Nephron (organoid): ENCODE measurements around the gene PFDN6.

Source experiments
- H3K27ac Mint-ChIP-seq, 3 experiments: 2 replicates each; pipeline ENCODE4 v1.8.0; 2020; ENCODE audit warnings: mixed read lengths in 3 of 3, mild to moderate bottlenecking in 2 of 3, moderate library complexity in 1 of 3
- H3K27me3 Mint-ChIP-seq: 2 replicates; pipeline ENCODE4 v1.8.0; 2021; ENCODE audit warnings: low read depth, mild to moderate bottlenecking, moderate library complexity, mixed read lengths
- H3K36me3 Mint-ChIP-seq: 2 replicates; pipeline ENCODE4 v1.8.0; 2020; ENCODE audit warnings: low read depth, mixed read lengths
- H3K4me1 Mint-ChIP-seq: 2 replicates; pipeline ENCODE4 v1.8.0; 2020; ENCODE audit warnings: mixed read lengths
- H3K4me3 Mint-ChIP-seq, 3 experiments: 2 replicates each; pipeline ENCODE4 v1.8.0; 2020; ENCODE audit warnings: mild to moderate bottlenecking in 3 of 3, mixed read lengths in 3 of 3, moderate library complexity in 2 of 3
- H3K9me3 Mint-ChIP-seq: 2 replicates; pipeline ENCODE4 v1.8.0; 2020; ENCODE audit warnings: mixed read lengths
- CTCF ChIP-seq, 3 experiments: fragments of 200-600 bp; sonication (generic); IDR thresholded peaks; one replicate each; pipeline ENCODE4 v1.5.0; 2021; ENCODE audit warnings: antibody characterized with exemption in 3 of 3; ENCODE audit not compliant: unreplicated experiment in 3 of 3

PFDN6 gene

GRCh38 chr6:33317419-33317668, 27.9 kb downstream of the PFDN6 start:
- TF ChIP-seq CTCF (IDR thresholded peaks at IDR 0.05; ENCODE audit: unreplicated experiment in 3 of 3) = no peak
- Mint-ChIP-seq H3K36me3 (peaks cover 26% of the 10 kb centered on the region), H3K27me3 (peaks cover 8% of the 10 kb centered on the region), H3K27ac (peak overlapping the region; percentile 91 to 98 (median 98)), H3K4me3 (peak overlapping the region; percentile 87 to 97 (median 97)), H3K9me3 (no peaks in the 10 kb centered on the region), H3K4me1 (peaks cover 74% of the 10 kb centered on the region)

GRCh38 chr6:33317669-33318425, 28.4 kb downstream of the PFDN6 start, which contains the start of gene ZBTB22:
TSS of gene ZBTB22 (minus strand) at chr6:33317744. CDS start at chr6:33316916, 828 bp downstream.
- Mint-ChIP-seq H3K9me3 (no peaks in the 10 kb centered on the region), H3K27ac (peak within 1 kb of the TSS; percentile 91 to 98 (median 98)), H3K4me3 (peak within 1 kb of the TSS; percentile 96 to 97 (median 97)), H3K36me3 (peaks cover 24% of the 10 kb centered on the region), H3K4me1 (peaks cover 73% of the 10 kb centered on the region), H3K27me3 (peaks cover 4% of the 10 kb centered on the region)
- TF ChIP-seq CTCF (IDR thresholded peaks at IDR 0.05; ENCODE audit: unreplicated experiment in 3 of 3) = no peak

DNA sequence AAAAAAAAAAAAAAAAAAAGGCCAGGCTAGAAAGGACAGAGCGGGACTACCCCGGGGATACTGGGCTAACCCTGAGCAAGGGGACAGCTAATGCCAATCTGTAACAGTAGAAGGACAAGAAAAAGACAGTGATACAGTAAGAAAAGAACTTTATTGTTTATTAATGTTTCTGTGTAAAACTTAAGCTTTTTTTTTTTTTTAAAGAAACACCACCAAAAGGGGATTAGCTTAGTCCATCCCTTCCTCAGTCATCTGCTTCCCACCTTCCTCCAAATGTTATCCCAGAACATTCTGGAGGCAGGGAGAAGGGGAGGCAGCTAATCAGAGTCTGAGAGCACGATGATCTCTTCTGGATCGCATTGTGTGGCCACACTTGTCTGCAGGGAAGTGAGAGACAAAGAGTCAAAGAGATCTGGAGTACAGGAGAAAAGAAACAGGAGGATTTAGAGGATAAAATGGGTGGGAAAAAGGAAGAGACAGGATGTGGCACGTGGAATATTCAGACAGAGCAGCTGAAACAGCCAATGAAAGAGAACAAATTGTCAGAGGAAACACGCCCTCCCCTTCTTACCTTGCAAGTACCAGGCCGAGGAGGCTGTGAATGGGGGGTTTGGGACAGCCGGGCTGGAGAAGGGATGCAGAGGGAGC, 29.1 kb downstream of the PFDN6 start:
- Mint-ChIP-seq H3K27ac (peak overlapping the region; percentile 91 to 98 (median 98)), H3K4me1 (peaks cover 71% of the 10 kb centered on the region), H3K36me3 (peaks cover 24% of the 10 kb centered on the region), H3K9me3 (no peaks in the 10 kb centered on the region), H3K4me3 (peak overlapping the region; percentile 96 to 97 (median 97)), H3K27me3 (peaks cover under 1% of the 10 kb centered on the region)
- TF ChIP-seq CTCF (IDR thresholded peaks at IDR 0.05; ENCODE audit: unreplicated experiment in 3 of 3) = no peak

DNA sequence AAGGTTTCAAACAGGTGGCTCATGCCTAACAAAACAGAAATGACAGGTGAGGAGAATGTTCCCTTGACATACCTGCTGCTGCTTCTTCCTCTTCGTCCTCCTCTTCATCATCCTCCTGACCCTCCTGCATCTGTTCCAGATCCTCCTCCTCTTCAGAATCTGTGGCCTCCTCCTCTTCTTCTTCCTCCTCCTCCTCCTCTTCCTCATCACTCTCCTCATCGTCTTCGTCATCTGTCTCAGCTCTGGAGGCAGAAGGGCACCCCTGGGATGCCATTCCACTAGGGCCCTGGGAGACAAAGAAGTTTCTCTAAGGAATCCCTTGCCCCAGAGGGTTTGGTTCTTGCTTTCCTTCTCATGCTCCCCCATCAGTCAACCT, 30.5 kb downstream of the PFDN6 start:
- peaks cover 66% of the 10 kb centered on the region for H3K4me1 Mint-ChIP-seq
- no peaks in the 10 kb centered on the region for H3K27me3 Mint-ChIP-seq
- peak overlapping the region; percentile 88 to 97 (median 96) for H3K4me3 Mint-ChIP-seq
- H3K9me3 Mint-ChIP-seq = no peaks in the 10 kb centered on the region
- TF ChIP-seq CTCF (IDR thresholded peaks at IDR 0.05; ENCODE audit: unreplicated experiment in 3 of 3) = no peak
- peaks cover 24% of the 10 kb centered on the region for H3K36me3 Mint-ChIP-seq
- H3K27ac Mint-ChIP-seq = peak overlapping the region; percentile 64 to 98 (median 91)

- TF ChIP-seq CTCF (IDR thresholded peaks at IDR 0.05; ENCODE audit: unreplicated experiment in 3 of 3) = no peak
- H3K27ac Mint-ChIP-seq = peak overlapping the region; percentile 44 to 91 (median 59)
- no peaks in the 10 kb centered on the region for H3K27me3 Mint-ChIP-seq
- H3K4me3 Mint-ChIP-seq = peak overlapping the region; percentile 88 to 97 (median 96)
- peaks cover 66% of the 10 kb centered on the region for H3K4me1 Mint-ChIP-seq
- no peaks in the 10 kb centered on the region for H3K9me3 Mint-ChIP-seq
- peaks cover 24% of the 10 kb centered on the region for H3K36me3 Mint-ChIP-seq
Measured at GRCh38 chr6:33320315-33321181, 31.1 kb downstream of the PFDN6 start.
